SW 1271 (cell line): ENCODE results near the gene MDH2.
"Not testable (repeated sequence)": the region's sequence is repeated elsewhere in the genome, so short reads cannot be mapped to it uniquely, and the experiment has no call there.

Experiments used
- DNase-seq, 2 experiments: peaks; one replicate each; lab custom pipeline; 2025; lab: John Stamatoyannopoulos, UW

Gene MDH2

DNA sequence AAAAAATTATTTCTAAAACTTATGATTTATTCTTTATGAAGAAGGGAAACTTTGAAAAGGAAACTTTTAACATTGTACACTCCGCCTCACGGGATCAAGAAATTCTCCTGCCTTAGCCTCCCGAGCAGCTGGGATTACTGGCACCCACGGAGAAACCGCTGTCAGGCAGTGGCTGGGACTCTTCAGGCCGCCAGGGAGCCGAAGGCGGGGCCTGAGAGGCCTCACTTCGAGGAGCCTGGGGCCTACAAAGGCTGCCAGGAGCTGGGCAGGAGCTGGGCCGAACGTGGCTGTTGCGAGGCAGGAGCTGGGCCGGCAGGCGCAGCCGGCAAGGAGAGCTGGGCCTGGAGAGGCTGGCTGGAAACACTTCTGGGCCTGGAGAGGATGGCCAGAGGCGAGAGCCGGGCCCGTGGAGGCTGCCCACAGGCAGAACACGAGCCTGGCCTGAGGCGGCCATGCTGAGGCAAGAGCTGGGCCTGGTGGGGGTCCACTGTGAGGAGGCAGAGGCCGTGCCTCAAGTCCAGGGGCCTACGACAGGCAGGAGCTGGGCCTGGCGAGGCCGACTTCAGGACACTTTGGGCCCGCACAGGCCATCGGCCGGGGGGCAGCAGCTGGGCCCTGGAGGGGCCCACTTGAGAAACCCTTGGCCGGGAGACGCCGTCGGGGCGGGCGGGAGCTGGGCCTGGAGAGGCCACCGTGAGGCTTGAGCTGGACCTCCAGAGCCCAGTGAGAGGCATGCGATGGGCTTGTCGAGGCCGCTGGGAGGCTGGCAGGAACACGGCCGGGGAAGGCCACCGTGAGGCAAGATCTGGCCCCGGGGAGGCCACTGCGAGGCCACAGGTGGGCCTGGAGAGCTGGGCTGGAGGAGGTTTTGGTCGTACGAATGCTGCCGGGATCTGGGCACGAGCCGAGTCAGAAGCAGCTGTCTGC lies 23.7 kb downstream of the MDH2 start:
- no peak for DNase-seq

GRCh38 chr7:76072243-76073148 lies 24.6 kb downstream of the MDH2 start:
- no peak for DNase-seq

DNA sequence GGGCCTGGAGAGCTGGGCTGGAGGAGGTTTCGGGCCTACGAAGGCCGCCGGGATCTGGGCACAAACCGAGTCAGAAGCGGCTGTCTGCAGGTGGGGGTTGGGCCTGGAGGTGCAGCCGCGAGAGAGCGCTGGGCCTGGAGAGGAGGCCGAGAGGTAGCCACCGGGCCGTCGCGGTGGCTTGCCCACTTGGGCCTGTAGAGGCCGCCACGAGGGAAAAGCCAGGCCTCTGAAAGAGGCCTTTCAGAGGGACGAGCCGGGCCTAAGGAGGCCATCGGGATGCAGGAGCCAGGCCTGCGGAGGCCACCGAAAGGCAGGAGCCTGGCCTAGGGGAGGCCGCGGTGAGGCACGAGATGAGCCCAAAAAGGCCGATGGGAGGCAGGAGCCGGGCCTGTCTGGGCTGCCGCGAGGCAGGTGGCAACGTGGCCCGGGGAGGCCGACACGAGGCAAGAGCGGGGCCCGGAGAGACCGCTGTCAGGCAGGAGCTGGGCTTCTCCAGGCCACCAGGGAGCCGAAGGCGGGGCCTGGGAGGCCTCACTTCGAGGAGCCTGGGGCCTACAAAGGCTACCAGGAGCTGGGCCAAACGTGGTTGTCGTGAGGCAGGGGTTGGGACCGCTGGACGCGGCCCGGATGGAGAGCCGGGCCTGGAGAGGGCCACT lies 25.6 kb downstream of the MDH2 start:
- no peak for DNase-seq

GRCh38 chr7:76074306-76074971 lies 26.5 kb downstream of the MDH2 start:
- no peak for DNase-seq

GRCh38 chr7:76074972-76075370 lies 27.1 kb downstream of the MDH2 start:
- DNase-seq, result no peak

- DNase-seq, result no peak
Observed at GRCh38 chr7:76076995-76077394, 29.1 kb downstream of the MDH2 start.

- no peak for DNase-seq
Observed at GRCh38 chr7:76077435-76077834, 29.5 kb downstream of the MDH2 start.

- DNase-seq, result no peak
Observed at GRCh38 chr7:76080204-76080603, 32.3 kb downstream of the MDH2 start.

- DNase-seq, result not testable (repeated sequence)
Observed at GRCh38 chr7:76084115-76084514, 36.2 kb downstream of the MDH2 start.

DNA sequence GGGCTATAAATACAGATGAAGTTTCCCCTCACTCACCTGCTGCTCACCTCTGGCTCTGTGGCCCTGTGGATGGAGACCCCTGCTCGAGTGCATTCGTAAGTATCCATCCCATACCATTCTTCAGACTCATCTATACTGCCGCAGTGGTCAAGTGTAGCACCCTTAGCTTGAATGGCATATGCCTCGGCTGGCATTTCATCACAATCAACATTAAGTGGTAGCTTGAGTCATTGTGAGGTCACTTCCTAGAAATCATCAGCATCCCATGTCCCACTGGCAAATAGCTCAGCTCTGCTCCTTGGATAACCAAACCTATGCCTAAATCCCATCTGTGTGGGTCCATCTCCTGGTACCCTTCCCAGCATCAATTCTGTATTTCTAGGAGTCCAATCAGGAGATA lies 38.2 kb downstream of the MDH2 start:
- peak in 1 of 2 experiments; percentile 18 for DNase-seq

GRCh38 chr7:76087362-76087791 lies 39.5 kb downstream of the MDH2 start:
- peak; percentile 76 to 83 for DNase-seq

DNA sequence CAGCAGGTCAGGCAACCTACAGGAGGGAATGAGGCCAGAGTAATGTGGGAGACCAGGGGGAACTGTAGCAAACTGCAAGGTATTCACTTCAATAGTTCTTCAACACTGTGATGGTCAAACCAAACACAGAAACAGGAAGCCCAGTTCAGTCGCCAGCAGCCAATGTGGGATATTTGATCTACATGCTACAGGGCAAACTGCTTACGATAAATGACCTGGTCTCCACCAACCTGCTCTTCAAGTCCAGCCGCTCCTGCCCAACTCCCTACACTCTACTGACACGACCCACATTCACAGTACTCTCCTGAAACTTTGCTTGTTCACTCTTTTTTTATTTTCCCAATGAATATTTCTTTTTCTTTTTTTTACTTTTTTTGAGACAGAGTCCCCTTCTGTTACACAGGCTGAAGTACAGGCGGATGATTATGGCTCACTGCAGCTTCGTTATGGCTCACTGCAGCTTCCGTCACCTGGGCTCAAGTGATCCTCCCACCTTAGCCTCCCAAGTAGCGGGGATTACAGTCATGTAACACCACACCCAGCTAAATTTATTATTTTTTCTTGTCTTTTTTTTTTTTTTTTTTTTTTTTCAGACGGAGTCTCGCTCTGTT lies 42.1 kb downstream of the MDH2 start:
- DNase-seq, result no peak

DNA sequence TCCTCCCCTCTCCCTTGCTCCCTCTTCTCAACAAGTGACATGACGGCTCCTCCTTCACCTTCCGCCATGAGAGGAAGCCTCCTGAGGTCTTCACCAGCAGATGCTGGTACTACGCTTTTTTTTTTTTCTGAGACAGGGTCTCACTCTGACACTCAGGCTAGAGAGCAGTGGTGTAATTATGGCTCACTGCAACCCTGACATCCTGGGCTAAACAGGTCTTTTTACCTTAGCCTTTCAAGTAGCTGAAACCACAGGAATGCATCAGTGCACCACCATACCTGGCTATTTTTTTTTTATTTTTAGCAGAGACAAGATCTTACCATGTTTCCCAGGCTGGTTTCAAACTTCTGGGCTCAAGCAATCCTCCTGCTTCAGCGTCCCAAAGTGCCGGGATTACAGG lies 43.6 kb downstream of the MDH2 start:
- DNase-seq, result no peak

DNA sequence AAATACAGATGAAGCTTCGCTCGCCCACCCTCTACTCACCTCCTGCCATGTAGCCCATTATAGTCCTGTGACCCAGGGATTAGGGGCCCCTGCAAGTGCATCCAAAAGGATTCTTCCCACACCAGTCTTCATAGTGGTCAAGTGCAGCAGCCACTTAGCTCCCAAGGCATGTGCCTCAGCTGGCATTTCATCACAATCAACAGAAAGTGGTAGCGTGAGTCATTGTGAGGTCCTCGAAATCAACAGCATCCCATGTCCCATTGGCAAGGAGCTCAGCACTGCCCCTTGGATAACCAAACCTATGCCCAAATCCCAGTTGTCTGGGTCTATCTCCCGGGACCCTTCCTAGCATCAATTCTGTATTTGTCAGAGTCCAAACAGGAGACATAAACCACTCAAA lies 45.6 kb downstream of the MDH2 start:
- DNase-seq, result not testable (repeated sequence)

GRCh38 chr7:76094326-76094725 lies 46.4 kb downstream of the MDH2 start:
- not testable (repeated sequence) for DNase-seq

DNA sequence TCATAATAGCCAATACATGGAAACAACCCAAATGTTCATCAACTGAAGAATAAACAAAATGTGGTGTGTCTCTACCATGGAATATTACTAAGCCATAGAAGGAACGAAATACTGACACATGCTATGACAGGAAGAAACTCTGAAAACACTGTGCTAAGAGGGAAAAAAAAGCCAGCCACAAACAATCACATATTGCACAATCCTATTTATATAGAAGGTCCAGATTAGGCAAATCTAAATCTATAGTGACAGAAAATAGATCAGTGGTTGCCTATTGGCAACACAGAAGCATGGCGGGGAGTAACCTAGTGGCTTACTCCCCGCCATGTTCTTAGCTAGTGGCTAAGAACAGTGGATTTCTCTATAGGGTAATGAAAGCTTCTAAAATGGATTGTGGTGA lies 48.0 kb downstream of the MDH2 start:
- no peak for DNase-seq

DNA sequence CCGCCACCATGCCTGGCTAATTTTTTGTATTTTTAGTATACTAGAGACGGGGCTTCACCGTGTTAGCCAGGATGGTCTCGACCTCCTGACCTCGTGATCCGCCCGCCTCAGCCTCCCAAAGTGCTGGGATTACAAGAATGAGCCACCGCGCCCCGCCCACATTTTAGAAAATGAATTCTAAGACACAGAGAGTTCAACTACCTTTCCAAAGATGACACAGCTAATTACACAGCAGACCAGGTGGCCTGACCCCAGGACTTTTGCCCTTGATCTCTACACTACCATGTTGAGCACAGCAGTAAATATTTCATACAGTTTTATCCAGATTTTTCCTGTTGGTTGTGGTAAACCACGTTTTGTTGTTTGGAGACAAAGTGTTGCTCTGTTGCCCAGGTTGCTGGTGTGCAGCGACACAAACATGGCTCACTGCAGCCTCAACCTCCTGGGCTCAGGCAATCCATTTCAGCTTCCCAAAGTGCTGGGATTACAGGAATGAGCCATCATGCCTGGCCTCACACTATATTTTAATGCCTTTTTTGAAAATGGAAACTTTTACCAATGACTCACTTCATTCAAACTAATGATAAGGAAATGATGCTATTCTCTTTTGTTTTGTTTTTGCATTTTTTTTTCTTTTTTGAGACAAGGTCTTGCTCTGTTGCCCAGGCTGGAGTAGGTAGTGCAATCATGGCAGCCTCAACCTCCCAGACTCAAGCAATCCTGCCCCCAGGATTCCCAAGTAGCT lies 54.0 kb downstream of the MDH2 start:
- DNase-seq, result not testable (repeated sequence)

- not testable (repeated sequence) for DNase-seq
Observed at GRCh38 chr7:76103788-76104187, 55.9 kb downstream of the MDH2 start.

GRCh38 chr7:76106130-76106529 lies 58.2 kb downstream of the MDH2 start:
- DNase-seq, result not testable (repeated sequence)

- no peak for DNase-seq
Observed at GRCh38 chr7:76106893-76107292, 59.0 kb downstream of the MDH2 start.
